Astrocyte (in vitro differentiated cells and primary cell): ENCODE measurements around the gene SMTNL2.

Experiments used
- CTCF ChIP-seq: IDR thresholded peaks from 2 replicates; pipeline ENCODE4 v1.5.1; 2011; ENCODE audit warnings: low read depth, mild to moderate bottlenecking, inconsistent platforms, low read length, moderate library complexity; ENCODE audit not compliant: insufficient read depth
- EZH2 ChIP-seq: IDR thresholded peaks from 2 replicates; pipeline ENCODE4 v1.6.1; 2012; ENCODE audit warnings: mild to moderate bottlenecking, low read length, inconsistent platforms; ENCODE audit not compliant: insufficient read depth

GRCh38 chr17:4591529-4591928, 7.2 kb downstream of the SMTNL2 start:
- no peak for TF ChIP-seq CTCF
- no peak for TF ChIP-seq EZH2
